Esophagus muscularis mucosa (tissue), 4 donors: ENCODE data around the gene PLCH2.

ENCODE experiments used
- EP300 ChIP-seq: sonication (generic); formaldehyde crosslinking; IDR thresholded peaks from one replicate; pipeline ENCODE4 v1.6.1; 2017; ENCODE audit warnings: antibody characterized with exemption
- POLR2A ChIP-seq: fragments of 450-650 bp; IDR thresholded peaks from one replicate; pipeline ENCODE4 v1.6.1; 2017; ENCODE audit warnings: antibody characterized with exemption, moderate library complexity, mild to moderate bottlenecking, low read depth
- POLR2AphosphoS5 ChIP-seq, 2 donors: sonication (generic); formaldehyde crosslinking; IDR thresholded peaks; one replicate each; pipeline ENCODE4 v1.6.1; 2017; ENCODE audit warnings: antibody characterized with exemption in 2 of 2
- TF ChIP-seq, protein P1 (sequence below), 3 experiments: fragments of 200-600 bp in 2 of 3; fragments of 450-650 bp in 1 of 3; sonication (generic) in 2 of 3; IDR thresholded peaks; one replicate each; pipeline ENCODE4 v1.5.1; 2017 to 2019; ENCODE audit warnings: antibody characterized with exemption in 3 of 3, mild to moderate bottlenecking in 2 of 3, moderate library complexity in 1 of 3

DNA sequence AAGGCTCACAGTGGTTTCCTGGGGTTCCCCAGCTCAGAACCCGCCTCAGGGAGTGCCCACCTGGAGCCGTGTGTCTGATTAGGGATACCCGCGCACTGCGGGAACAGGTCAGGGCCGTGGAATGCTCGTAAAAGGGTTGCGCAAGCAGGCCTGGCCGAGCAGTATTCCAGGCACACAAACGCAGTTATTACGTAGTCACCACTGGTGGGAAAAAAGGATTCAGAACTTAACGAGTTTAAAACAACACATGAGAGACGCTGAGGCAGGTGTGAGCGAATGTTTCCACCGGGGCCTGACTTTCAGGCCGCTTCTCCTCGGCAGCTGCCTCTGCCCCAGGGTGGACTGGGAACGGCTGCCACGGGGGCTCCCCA lies 18.2 kb downstream of the PLCH2 start:
- TF ChIP-seq, protein P1, sequence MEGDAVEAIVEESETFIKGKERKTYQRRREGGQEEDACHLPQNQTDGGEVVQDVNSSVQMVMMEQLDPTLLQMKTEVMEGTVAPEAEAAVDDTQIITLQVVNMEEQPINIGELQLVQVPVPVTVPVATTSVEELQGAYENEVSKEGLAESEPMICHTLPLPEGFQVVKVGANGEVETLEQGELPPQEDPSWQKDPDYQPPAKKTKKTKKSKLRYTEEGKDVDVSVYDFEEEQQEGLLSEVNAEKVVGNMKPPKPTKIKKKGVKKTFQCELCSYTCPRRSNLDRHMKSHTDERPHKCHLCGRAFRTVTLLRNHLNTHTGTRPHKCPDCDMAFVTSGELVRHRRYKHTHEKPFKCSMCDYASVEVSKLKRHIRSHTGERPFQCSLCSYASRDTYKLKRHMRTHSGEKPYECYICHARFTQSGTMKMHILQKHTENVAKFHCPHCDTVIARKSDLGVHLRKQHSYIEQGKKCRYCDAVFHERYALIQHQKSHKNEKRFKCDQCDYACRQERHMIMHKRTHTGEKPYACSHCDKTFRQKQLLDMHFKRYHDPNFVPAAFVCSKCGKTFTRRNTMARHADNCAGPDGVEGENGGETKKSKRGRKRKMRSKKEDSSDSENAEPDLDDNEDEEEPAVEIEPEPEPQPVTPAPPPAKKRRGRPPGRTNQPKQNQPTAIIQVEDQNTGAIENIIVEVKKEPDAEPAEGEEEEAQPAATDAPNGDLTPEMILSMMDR (IDR thresholded peaks at IDR 0.05) = no peak
- TF ChIP-seq POLR2AphosphoS5 (IDR thresholded peaks at IDR 0.05) = no peak
- no peak for TF ChIP-seq EP300
- no peak for TF ChIP-seq POLR2A
